Measurements from ENCODE around the gene CCNL1.
"Not testable (repeated sequence)": the region's sequence is repeated elsewhere in the genome, so short reads cannot be mapped to it uniquely, and the experiment has no call there.

Gene CCNL1

GRCh38 chr3:157170861-157171260 lies 10.9 kb upstream of the CCNL1 start:
- DNase-seq (ENCODE audit: low read depth): no peak

GRCh38 chr3:157167371-157168042 lies 7.6 kb upstream of the CCNL1 start:
- DNase-seq (ENCODE audit: low read depth): no peak

- no peak for DNase-seq (ENCODE audit: low read depth)
Measured at GRCh38 chr3:157166561-157166960, 6.6 kb upstream of the CCNL1 start.

- no peak for DNase-seq (ENCODE audit: low read depth)
Measured at GRCh38 chr3:157166115-157166514, 6.2 kb upstream of the CCNL1 start.

GRCh38 chr3:157163217-157163953 lies 3.4 kb upstream of the CCNL1 start:
- DNase-seq (ENCODE audit: low read depth): no peak

GRCh38 chr3:157162620-157163019 lies 2.7 kb upstream of the CCNL1 start:
- DNase-seq (ENCODE audit: low read depth): not testable (repeated sequence)

- DNase-seq (ENCODE audit: low read depth): peak; percentile 64
Measured at GRCh38 chr3:157160658-157161424, 894 bp upstream of the CCNL1 start.

GRCh38 chr3:157159037-157159761 lies 748 bp downstream of the CCNL1 start:
- no peak for DNase-seq (ENCODE audit: low read depth)

- DNase-seq (ENCODE audit: low read depth): no peak
Measured at GRCh38 chr3:157157836-157158235, 2.1 kb downstream of the CCNL1 start.

- DNase-seq (ENCODE audit: low read depth): no peak
Measured at GRCh38 chr3:157156837-157157635, 2.9 kb downstream of the CCNL1 start.

- DNase-seq (ENCODE audit: low read depth): no peak
Measured at GRCh38 chr3:157155591-157155990, 4.4 kb downstream of the CCNL1 start.

GRCh38 chr3:157154563-157155330 lies 5.2 kb downstream of the CCNL1 start:
- no peak for DNase-seq (ENCODE audit: low read depth)

- DNase-seq (ENCODE audit: low read depth): no peak
Measured at GRCh38 chr3:157152930-157153329, 7.0 kb downstream of the CCNL1 start.

- no peak for DNase-seq (ENCODE audit: low read depth)
Measured at GRCh38 chr3:157152438-157152837, 7.5 kb downstream of the CCNL1 start.

GRCh38 chr3:157151627-157152026 lies 8.3 kb downstream of the CCNL1 start:
- DNase-seq (ENCODE audit: low read depth): no peak

- DNase-seq (ENCODE audit: low read depth): no peak
Measured at GRCh38 chr3:157151151-157151550, 8.8 kb downstream of the CCNL1 start.

- no peak for DNase-seq (ENCODE audit: low read depth)
Measured at GRCh38 chr3:157149136-157149696, 10.7 kb downstream of the CCNL1 start.

- DNase-seq (ENCODE audit: low read depth): no peak
Measured at GRCh38 chr3:157148196-157148889, 11.6 kb downstream of the CCNL1 start.

- DNase-seq (ENCODE audit: low read depth): no peak
Measured at GRCh38 chr3:157147099-157147803, 12.7 kb downstream of the CCNL1 start.

Measured in HS-27A (cell line).